K562 (cell line): ENCODE data around the gene PCSK2.

Experiments used
- BRCA1 ChIP-seq, 2 experiments: fragments of 450-650 bp in 1 of 2; sonication (generic) in 1 of 2; formaldehyde crosslinking in 1 of 2; IDR thresholded peaks; 2 replicates each; pipeline versions ENCODE4 v1.5.0 to v1.6.1; 2017 to 2020; ENCODE audit warnings: mild to moderate bottlenecking in 1 of 2, missing genetic modification reagents in 1 of 2
- CREB1 ChIP-seq, 2 experiments: sonication (generic) in 1 of 2; formaldehyde crosslinking in 1 of 2; IDR thresholded peaks; 2 replicates each; pipeline versions ENCODE4 v1.6.1 to v1.8.0; 2012 to 2022; ENCODE audit warnings: inconsistent platforms in 1 of 2, mild to moderate bottlenecking in 1 of 2, missing genetic modification reagents in 1 of 2, moderate library complexity in 1 of 2
- DNMT1 ChIP-seq: fragments of 450-650 bp; IDR thresholded peaks from 2 replicates; pipeline ENCODE4 v1.6.1; 2016; ENCODE audit warnings: antibody characterized with exemption, mild to moderate bottlenecking
- FOXK1 ChIP-seq: sonication (generic); formaldehyde crosslinking; IDR thresholded peaks from 2 replicates; pipeline ENCODE4 v1.8.0; 2022; ENCODE audit warnings: missing genetic modification reagents, mild to moderate bottlenecking, borderline replicate concordance
- GATAD2A ChIP-seq: fragments of 450-650 bp; IDR thresholded peaks from 2 replicates; pipeline ENCODE4 v1.6.1; 2017
- KLF6 ChIP-seq: fragments of 250-450 bp; sonication (Bioruptor Pico); IDR thresholded peaks from 2 replicates; pipeline ENCODE4 v1.4.0; 2020; ENCODE audit warnings: mild to moderate bottlenecking, moderate library complexity, borderline replicate concordance
- POLR2A ChIP-seq: fragments of 450-650 bp; conservative IDR thresholded peaks from 2 replicates; pipeline ENCODE4 v1.6.1; 2016
- RFX5 ChIP-seq: IDR thresholded peaks from 2 replicates; pipeline ENCODE4 v1.6.1; 2011; ENCODE audit warnings: low read depth, mild to moderate bottlenecking, improper control_type of control experiment, low read length
- SP1 ChIP-seq: sonication (generic); formaldehyde crosslinking; IDR thresholded peaks from 2 replicates; pipeline ENCODE4 v1.8.1; 2022; ENCODE audit warnings: mild to moderate bottlenecking, missing genetic modification reagents
- TF ChIP-seq, protein P1 (sequence below): fragments of 250-450 bp; sonication (Bioruptor Pico); IDR thresholded peaks from 2 replicates; pipeline ENCODE4 v1.5.0; 2020; ENCODE audit warnings: mild to moderate bottlenecking, borderline replicate concordance
- TF ChIP-seq, protein P2 (sequence below): IDR thresholded peaks from 2 replicates; pipeline ENCODE4 v1.6.1; 2014; ENCODE audit warnings: antibody characterized with exemption
- TF ChIP-seq, protein P3 (sequence below), 3 experiments: IDR thresholded peaks in 2 of 3; conservative IDR thresholded peaks in 1 of 3; 2 replicates each; pipeline ENCODE4 v1.5.1; 2011 to 2012; ENCODE audit warnings: low read length in 3 of 3, mild to moderate bottlenecking in 3 of 3, control low read depth in 2 of 3, improper control_type of control experiment in 1 of 3, inconsistent platforms in 1 of 3, low read depth in 1 of 3, mixed read lengths in 1 of 3, moderate library complexity in 1 of 3; ENCODE audit not compliant: insufficient read depth in 2 of 3
- TF ChIP-seq, protein P4 (sequence below): fragments of 450-650 bp; formaldehyde crosslinking; IDR thresholded peaks from 2 replicates; pipeline ENCODE4 v1.4.0; 2020; ENCODE audit warnings: mild to moderate bottlenecking, moderate library complexity

DNA sequence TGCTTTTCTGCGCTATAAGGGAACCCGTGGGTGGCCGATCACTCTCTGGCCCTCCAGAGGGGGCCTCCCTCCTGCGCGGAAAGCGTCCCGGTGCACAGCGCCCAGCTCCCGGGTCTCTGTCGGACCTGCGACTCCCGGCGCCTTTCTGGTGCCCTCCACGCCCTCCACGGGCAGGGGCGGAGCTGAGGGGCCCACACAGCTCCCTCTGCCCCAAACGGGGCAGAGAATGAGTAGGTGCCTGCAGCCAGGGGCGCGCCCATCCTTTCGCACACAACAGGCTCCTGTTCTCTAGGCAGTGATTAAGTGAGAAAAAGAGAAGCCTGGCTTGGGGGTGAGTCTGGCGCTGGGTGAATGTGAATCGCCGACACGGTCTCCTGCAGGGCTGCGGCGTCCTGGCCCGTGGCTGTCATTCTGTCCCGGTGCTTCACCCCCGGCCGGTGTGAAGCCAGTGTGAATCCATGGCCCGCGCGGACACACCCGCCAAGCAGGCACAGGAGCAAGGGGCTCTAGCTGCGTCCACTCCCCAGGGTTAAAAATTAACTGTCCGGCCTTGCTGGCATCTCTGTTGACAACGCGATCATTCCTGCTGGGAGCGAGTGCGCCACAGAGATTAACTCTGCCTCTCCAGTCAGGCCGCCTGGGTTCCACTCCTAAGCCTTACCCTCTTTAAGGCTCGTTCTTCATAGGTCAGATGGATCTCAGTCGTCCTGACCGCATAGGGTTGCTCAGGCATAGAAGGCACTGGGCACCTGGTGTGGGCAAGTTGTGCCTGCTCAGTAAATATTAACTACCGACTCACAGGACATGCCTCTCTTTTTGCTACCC, 88.8 kb downstream of the PCSK2 start:
- TF ChIP-seq KLF6 (CRISPR knock-in tag) = no peak
- TF ChIP-seq RFX5 = no peak
- TF ChIP-seq FOXK1 (CRISPR knock-in tag) = no peak
- TF ChIP-seq SP1 (CRISPR knock-in tag) = no peak
- TF ChIP-seq, protein P1, sequence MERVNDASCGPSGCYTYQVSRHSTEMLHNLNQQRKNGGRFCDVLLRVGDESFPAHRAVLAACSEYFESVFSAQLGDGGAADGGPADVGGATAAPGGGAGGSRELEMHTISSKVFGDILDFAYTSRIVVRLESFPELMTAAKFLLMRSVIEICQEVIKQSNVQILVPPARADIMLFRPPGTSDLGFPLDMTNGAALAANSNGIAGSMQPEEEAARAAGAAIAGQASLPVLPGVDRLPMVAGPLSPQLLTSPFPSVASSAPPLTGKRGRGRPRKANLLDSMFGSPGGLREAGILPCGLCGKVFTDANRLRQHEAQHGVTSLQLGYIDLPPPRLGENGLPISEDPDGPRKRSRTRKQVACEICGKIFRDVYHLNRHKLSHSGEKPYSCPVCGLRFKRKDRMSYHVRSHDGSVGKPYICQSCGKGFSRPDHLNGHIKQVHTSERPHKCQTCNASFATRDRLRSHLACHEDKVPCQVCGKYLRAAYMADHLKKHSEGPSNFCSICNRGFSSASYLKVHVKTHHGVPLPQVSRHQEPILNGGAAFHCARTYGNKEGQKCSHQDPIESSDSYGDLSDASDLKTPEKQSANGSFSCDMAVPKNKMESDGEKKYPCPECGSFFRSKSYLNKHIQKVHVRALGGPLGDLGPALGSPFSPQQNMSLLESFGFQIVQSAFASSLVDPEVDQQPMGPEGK (CRISPR knock-in tag) = no peak
- no peak for TF ChIP-seq GATAD2A
- no peak for TF ChIP-seq POLR2A
- TF ChIP-seq, protein P2, sequence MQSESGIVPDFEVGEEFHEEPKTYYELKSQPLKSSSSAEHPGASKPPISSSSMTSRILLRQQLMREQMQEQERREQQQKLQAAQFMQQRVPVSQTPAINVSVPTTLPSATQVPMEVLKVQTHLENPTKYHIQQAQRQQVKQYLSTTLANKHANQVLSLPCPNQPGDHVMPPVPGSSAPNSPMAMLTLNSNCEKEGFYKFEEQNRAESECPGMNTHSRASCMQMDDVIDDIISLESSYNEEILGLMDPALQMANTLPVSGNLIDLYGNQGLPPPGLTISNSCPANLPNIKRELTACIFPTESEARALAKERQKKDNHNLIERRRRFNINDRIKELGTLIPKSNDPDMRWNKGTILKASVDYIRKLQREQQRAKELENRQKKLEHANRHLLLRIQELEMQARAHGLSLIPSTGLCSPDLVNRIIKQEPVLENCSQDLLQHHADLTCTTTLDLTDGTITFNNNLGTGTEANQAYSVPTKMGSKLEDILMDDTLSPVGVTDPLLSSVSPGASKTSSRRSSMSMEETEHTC = no peak
- TF ChIP-seq BRCA1 (IDR thresholded peaks at IDR 0.05) = no peak
- TF ChIP-seq BRCA1 (CRISPR knock-in tag; IDR thresholded peaks at IDR 0.05) = no peak
- TF ChIP-seq DNMT1 = no peak
- TF ChIP-seq, protein P3, sequence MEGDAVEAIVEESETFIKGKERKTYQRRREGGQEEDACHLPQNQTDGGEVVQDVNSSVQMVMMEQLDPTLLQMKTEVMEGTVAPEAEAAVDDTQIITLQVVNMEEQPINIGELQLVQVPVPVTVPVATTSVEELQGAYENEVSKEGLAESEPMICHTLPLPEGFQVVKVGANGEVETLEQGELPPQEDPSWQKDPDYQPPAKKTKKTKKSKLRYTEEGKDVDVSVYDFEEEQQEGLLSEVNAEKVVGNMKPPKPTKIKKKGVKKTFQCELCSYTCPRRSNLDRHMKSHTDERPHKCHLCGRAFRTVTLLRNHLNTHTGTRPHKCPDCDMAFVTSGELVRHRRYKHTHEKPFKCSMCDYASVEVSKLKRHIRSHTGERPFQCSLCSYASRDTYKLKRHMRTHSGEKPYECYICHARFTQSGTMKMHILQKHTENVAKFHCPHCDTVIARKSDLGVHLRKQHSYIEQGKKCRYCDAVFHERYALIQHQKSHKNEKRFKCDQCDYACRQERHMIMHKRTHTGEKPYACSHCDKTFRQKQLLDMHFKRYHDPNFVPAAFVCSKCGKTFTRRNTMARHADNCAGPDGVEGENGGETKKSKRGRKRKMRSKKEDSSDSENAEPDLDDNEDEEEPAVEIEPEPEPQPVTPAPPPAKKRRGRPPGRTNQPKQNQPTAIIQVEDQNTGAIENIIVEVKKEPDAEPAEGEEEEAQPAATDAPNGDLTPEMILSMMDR (IDR thresholded peaks at IDR 0.05 in 2 of 3, conservative IDR thresholded peaks at IDR 0.05 in 1 of 3; ENCODE audit: insufficient read depth in 2 of 3, low read depth in 1 of 3, low read length in 3 of 3) = no peak
- TF ChIP-seq, protein P4, sequence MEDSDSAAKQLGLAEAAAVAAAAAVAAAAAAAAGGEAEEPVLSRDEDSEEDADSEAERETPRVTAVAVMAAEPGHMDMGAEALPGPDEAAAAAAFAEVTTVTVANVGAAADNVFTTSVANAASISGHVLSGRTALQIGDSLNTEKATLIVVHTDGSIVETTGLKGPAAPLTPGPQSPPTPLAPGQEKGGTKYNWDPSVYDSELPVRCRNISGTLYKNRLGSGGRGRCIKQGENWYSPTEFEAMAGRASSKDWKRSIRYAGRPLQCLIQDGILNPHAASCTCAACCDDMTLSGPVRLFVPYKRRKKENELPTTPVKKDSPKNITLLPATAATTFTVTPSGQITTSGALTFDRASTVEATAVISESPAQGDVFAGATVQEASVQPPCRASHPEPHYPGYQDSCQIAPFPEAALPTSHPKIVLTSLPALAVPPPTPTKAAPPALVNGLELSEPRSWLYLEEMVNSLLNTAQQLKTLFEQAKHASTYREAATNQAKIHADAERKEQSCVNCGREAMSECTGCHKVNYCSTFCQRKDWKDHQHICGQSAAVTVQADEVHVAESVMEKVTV (CRISPR knock-in tag) = no peak
- no peak for TF ChIP-seq CREB1 (IDR thresholded peaks at IDR 0.05)
- TF ChIP-seq CREB1 (CRISPR knock-in tag; IDR thresholded peaks at IDR 0.05) = no peak
